Dermis blood vessel endothelial cell (primary cell): Measurements from ENCODE around the gene KRT4. TPM values are rescaled to one million over a fixed set of nuclear protein-coding genes. Genes with fewer than 3 reads are reported as not detected.

Experiments
- DNase-seq: peaks from one replicate; pipeline ENCODE4 v3.0.0; 2010
- total RNA-seq: library from RNA; depleted of rRNA; stranded (reverse); fragments of >200 nt; gene quantifications from 2 replicates; pipeline ENCODE4 v1.2.3, GENCODE V29; 2014

Gene KRT4
- total RNA-seq, 1 donor from 2014 or later, result not detected

DNA sequence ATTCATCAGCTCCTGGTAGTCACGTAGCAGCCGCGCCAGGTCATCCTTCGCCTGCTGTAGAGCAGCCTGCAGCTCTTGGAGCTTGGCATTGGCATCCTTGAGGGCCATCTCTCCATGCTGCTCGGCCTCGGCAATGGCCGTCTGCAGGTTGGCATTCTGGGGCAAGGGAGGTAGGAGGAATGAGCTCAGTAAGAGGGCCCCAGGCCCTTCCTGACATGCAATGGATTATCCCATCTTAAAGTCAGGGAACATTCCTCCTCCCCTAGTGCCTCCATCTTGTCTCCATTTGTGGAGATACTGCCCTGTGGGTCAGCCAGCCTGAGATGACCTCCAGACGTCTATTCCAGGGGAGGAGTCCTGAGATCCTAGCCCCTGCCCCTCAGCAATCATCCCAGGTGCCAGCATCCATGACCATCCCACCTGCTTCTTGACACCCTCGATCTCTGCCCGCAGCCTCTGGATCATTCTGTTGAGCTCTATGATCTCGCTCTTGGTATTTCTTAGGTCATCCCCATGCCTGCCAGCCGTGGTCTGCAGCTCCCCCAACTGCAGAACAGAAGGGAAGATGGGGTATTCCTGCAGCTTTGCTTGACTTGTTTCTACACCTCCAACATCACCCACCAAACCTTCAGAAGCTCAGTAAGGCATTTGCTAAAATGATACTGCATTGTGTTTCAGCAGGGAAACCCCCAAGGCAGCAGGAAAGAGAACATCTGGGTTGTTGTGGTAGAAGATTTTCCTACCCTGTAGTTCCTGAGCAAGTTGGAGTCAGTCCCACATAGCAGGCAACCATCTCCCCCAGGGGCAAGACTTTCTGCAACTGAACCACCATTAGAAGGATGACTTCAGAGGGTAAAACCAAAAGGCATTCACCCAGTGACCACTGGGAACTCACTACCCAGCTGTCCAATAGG, 22.4 kb downstream of the KRT4 start:
- no peak for DNase-seq

DNA sequence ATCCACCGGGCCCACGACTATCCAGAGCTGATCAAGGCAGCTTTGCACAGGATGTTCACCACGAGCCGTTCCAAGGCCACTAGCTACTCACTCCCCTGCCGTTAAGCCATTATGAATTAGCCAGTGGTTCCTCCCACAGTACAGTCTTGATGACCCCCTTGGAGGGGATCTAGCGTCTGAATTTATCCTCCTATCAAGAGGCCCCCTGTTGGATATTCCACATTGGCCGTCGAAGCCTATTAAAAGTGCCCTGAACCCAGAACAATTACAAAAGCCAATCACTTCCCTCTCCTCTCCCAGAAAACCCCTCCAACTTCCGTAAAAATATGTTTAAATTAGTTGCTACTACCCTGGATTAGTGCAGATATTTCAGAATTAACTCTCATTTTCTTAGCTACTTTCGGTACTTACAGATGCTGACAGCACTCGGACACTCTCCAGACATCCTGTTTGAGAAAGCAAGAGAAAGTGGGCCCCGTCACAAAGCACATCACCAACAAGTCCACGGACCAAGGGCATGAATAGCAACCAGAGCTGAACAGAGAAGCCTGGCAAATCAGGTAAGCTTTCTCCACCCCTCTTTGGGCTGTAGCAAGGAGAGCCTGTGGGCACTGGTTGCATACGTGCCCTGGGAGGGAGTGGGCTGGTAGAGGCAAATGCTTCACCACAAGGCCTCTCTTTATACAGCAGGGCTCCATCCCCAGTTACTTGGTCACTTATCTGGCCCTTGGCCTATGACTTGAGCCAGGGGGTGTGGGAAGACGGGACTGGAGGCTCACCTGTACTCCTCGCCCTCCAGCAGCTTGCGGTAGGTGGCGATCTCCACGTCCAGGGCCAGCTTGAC, 23.3 kb downstream of the KRT4 start:
- DNase-seq, result no peak

- DNase-seq, result no peak
Measured at GRCh38 chr12:52789637-52790426, 24.1 kb downstream of the KRT4 start.

DNA sequence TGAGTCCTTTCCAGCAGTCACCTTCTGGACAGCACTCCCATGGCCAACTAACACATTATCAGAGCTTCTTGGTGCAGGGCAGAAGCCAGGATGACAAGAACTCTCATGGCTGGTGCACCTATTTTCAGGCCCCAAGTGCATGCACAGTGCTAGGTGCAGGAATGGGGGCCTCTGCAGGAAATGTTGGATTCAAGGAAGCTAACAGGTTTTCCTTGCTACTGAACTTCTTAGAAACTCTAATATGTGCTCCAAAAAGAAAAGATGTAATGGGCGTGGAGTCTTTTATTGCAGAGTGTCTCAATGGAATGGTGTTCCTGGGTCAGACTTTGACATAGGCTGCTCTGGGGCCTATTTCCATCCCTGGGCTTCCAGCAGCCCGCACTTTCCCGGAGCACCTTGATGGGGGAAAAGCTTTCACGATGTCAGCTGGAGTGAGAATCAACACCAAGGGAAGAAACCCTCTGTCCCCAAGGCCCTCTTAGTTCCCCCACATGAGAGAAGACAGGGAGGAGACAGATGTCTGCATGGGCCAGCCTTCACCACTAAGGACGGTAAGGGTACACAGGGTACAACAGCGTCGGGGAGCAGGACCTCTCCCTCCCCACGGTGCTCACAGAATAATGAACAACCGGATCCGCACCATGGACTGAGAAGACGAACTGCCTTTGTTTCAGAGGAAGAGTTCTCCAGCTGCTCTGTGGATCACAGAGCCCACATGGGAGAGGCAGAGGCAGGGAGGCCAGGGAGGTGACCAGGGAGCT, 24.9 kb downstream of the KRT4 start:
- no peak for DNase-seq

- no peak for DNase-seq
Measured at GRCh38 chr12:52788192-52788875, 25.6 kb downstream of the KRT4 start.

DNA sequence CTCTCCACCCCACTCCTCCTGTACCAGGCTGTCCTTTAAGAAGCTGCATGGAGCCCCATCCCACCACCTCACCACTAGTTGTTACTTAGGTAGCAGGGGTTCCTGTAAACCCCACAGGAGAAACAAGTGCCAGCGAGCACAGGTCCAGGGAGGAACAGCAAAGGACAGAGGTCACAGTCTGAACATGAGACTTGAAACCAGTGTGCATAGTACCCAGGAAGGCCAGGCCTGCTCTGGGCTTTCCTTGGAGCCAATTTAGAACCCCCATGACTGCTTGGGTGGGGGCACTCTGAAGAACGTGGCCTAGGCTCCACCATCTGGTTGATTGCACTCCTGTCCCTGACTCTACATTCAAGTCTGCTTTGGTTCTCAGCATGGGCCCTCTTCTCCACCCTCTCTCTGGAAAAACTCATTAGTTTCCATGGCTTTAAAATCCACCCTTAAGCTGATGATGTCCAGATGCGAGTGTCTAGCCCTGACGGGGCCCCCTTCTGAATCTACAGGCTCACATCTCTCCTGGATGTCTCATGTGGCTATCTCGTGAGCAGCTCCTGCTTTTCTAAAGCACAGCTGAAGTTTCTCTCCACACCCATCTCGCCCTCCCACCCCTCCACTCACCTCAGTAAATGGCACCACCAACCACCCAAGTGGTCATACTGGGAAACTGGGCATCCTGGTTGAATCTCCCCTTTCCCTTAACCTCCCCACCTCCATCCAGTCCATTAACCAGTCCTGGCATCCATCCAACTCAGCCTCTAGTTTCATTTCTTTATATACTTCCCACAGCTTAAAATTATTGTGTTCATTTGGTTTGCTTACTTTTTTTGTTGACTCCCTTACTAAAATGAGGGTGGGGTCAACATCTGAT, 26.4 kb downstream of the KRT4 start:
- DNase-seq, result no peak

DNA sequence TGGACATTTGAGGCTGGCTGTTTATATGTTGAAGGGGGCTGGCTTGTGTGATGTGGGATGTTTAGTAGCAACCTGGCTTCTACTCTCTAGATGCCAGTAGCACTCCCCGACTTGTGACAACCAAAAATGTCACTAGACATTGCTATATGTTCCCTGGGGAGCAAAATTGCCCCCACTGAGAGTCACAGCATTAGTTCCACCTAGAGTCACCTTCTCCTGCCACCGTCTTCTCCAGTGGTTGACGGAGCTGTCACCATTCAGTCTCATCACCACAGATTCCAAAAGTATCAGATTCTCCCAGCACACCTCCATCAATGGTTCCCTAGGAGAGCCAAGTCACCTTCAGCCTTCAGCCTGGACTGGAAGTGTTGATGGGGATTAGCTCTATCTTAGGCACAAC, 29.0 kb downstream of the KRT4 start:
- no peak for DNase-seq

DNA sequence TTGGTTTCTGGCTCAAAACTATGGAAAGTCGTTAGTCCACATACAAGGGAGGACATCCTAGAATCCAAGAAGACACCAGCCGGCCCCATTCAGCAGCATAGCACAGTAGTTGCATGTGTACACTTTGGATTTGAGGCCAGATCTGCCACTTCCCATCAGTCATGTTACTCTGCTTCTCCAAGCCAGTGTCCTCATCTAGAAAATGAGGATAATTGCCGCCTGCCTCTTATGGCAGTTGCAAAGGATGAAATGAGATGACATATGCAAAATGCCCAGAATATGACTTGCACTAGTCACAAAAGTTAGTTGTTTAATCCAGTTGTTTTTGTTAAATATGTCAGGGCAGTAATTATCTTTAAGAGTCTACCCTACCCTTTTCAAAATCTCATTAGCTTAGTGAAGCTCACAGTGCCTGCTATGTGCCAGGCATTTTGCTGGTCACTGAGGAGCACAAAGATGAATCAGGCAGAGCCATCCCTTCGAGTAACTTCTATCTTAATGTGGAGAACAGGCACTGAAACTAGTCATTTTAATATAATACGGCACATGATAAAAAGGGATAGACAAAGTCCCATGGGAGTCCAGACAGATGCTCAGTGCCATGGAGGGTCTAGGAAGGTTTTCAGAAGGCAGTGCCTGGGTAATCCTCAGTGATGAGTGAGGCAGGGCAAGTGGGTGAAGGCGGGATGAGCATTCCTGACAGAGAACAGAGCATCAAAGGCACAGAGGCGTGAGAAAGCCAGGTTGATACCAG, 30.2 kb downstream of the KRT4 start:
- DNase-seq, result no peak

DNA sequence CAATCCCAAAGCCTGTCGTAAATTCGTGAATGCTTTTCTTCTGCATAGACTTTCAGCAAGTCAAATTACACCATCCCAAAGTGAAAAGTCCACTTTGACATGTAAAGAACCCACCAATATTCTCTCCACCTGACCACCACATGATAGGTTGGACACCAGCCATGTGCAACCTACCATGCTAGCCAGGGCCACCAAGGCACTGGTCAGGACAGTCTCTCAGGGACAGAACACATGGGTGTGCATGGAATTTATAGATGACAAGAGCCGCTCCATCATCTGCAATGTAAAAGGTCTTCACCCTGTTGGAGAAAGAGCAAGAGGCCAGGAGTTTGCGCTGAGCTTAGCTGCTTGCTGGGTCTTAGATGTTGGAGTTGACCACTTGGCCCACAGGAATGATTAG, 31.4 kb downstream of the KRT4 start:
- DNase-seq, result no peak

DNA sequence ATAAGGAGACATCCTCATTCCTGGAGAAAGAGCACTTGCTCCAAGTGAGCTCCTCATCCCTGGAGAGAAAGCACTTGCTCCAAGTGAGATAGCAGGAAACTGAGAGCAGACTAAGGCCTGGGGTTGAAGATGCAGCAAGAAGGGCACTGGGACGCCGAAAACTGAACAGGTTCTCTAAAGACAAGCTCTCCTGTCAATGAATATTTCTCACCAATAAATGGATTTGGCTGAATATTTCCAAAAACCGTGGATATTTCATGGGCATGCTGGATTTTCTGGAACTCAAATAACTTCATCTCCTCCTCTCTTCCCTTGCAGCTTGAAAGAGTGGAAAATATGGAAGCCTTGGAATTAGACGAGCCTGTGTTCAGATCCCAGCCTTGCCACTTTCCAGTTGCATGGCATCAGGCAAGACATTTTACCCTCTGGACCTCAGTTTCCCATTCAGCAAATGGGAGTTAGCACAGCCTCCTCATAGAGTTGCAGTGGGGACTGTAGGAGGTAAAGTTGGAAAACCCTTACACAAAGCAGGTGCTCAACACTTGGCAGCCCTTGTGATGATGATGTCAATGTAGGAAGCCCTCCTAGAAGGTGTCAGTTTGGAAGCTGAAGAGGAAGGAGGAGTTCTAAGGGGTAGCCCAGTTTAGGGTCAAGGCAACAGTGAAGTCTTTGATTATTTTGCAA, 32.4 kb downstream of the KRT4 start:
- DNase-seq, result no peak

DNA sequence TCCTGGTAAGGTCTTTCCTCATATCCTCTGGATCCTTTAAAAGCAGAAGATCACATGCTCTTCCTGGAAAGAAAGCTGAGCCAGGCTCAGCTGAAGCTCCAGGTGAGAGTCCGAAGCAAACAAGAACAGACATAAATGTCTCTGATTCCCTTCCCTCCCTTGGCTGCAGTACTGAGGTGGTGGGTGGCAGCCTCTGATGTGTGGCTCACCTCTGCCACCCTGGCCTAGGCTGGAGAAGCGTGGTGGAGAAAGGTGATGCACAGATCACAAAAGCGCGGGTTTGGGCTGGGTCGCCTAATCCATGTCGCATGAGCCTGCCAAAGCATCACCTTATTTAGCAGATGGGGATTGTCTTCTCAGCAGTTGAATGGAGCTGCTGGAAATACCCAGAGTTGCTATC, 34.0 kb downstream of the KRT4 start:
- DNase-seq, result no peak

- DNase-seq, result no peak
Measured at GRCh38 chr12:52778833-52779232, 35.1 kb downstream of the KRT4 start.

DNA sequence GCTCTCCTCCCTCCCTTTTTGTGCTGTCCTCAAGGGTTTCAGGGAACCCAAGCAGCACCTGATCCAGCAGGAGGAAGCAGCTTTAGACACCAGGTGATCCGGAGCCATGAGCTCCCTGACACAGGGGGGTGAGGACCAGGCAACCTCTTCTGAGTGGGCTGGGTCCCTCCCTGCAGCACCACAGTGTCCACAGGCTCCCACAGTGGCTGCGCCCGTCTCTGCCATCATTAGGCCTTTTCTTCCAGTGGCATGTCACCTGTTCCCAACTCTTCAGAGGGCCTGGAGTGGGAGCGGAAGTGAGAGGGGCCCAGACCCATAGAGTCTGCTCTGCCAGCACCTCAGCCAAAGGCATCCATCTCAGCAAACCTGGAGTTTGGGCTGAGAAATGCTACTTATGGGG, 36.4 kb downstream of the KRT4 start:
- no peak for DNase-seq

GRCh38 chr12:52776913-52777395, 37.0 kb downstream of the KRT4 start, which contains the start of gene KRT76:
Gene KRT76, minus strand, starts transcription at chr12:52777345. Its CDS starts 54 bp downstream, at chr12:52777291.
- DNase-seq, result no peak

DNA sequence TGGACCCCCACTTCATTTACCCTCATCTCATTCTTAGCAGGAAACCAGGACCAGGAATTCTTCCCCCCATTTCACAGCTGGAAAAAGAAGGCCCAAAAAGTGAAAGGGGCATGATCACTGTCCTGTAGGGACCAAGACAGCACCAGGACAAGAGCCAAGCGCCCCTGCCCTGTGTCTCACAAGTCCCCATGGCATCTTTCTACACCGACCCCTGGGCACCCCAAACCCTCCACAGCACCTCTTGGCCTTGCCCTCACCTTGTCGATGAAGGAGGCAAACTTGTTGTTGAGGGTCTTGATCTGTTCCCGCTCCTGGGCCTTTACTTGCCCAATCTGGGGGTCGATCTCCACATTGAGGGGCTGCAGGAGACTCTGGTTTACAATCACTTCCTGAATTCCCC, 37.5 kb downstream of the KRT4 start:
- no peak for DNase-seq

- no peak for DNase-seq
Measured at GRCh38 chr12:52774629-52775250, 39.2 kb downstream of the KRT4 start.

DNA sequence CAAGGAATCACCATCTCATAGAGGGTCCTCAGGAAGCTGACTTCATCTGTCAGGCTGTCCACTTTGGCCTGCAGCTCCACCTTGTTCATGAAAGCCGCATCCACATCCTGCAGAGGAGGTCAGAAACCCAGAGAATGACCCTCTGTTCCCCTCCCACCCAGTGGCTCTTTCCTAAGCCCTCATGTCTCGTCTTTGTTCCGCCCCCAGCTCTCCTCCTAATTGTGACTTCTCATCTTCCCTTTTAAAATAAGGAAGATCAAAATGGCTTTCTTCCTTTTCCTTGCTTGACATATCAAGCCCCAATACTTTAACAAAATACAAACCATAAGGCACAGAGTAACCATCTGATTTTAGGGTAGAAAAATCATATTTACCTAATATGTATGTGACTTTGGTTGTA, 41.1 kb downstream of the KRT4 start:
- no peak for DNase-seq

DNA sequence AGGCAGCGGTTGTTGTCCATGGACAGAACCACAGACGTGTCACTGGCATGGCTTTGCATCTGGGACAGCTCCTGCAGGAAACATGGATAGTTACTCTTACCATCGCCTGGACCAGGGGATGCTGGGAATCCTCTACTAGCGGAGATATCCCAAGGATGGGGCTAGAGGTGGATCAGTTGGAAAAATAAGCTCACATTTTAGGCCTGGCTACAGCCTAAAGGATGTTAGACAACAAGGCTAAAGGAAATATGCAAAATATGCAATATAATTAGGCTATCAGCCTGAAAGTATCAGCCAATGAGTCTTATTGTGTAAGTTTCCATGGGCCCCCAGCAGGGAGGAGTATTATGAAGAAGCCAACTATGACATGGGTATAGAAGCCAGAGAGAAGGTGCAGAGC, 41.7 kb downstream of the KRT4 start:
- no peak for DNase-seq
